Trophoblast cell (in vitro differentiated cells and primary cell): ENCODE measurements around the gene THOC5.
A peak's percentile ranks its signal among the peaks of the same experiment; 100 is the strongest.

ENCODE experiments used
- DNase-seq, 2 donors: peaks; one replicate each; pipeline ENCODE4 v3.0.0-alpha.2; 2016
- H2AFZ ChIP-seq: 2 replicates; pipeline ENCODE4 v1.6.1; 2013; ENCODE audit warnings: low read length, moderate library complexity, mild to moderate bottlenecking; ENCODE audit not compliant: insufficient read depth, poor library complexity
- H2AK5ac ChIP-seq: 2 replicates; pipeline ENCODE4 v1.6.1; 2013; ENCODE audit warnings: mild to moderate bottlenecking, low read length
- H2BK120ac ChIP-seq: 2 replicates; pipeline ENCODE4 v1.6.1; 2013; ENCODE audit warnings: low read length, mild to moderate bottlenecking, moderate library complexity; ENCODE audit not compliant: insufficient read depth, poor library complexity
- H2BK12ac ChIP-seq: 2 replicates; pipeline ENCODE4 v1.6.1; 2013; ENCODE audit warnings: mild to moderate bottlenecking, low read length, moderate library complexity
- H2BK5ac ChIP-seq: 2 replicates; pipeline ENCODE4 v1.6.1; 2013; ENCODE audit warnings: low read length, low read depth, moderate library complexity, mild to moderate bottlenecking; ENCODE audit not compliant: poor library complexity
- H3K14ac ChIP-seq: 2 replicates; pipeline ENCODE4 v1.6.1; 2013; ENCODE audit warnings: mild to moderate bottlenecking, low read length
- H3K18ac ChIP-seq: 2 replicates; pipeline ENCODE4 v1.6.1; 2013; ENCODE audit warnings: mild to moderate bottlenecking, low read length
- H3K23ac ChIP-seq: 2 replicates; pipeline ENCODE4 v1.6.1; 2013; ENCODE audit warnings: low read length
- H3K27ac ChIP-seq: 2 replicates; pipeline ENCODE4 v1.5.1; 2013; ENCODE audit warnings: low read depth, mild to moderate bottlenecking, inconsistent platforms, low read length, moderate library complexity
- H3K27me3 ChIP-seq: 2 replicates; pipeline ENCODE4 v1.6.1; 2013; ENCODE audit warnings: inconsistent platforms, mild to moderate bottlenecking, low read length, moderate library complexity; ENCODE audit not compliant: insufficient read depth
- H3K36me3 ChIP-seq, 2 experiments: 1 replicate in 1 of 2; 2 replicates in 1 of 2; pipeline ENCODE4 v1.6.1; 2013; ENCODE audit warnings: low read length in 2 of 2, mild to moderate bottlenecking in 2 of 2, moderate library complexity in 1 of 2; ENCODE audit not compliant: insufficient read depth in 2 of 2, control insufficient read depth in 1 of 2
- H3K4ac ChIP-seq: 2 replicates; pipeline ENCODE4 v1.6.1; 2013; ENCODE audit warnings: low read depth, mild to moderate bottlenecking, low read length, moderate library complexity
- H3K4me1 ChIP-seq, 2 experiments: 1 replicate in 1 of 2; 2 replicates in 1 of 2; pipeline ENCODE4 v1.6.1; 2013; ENCODE audit warnings: low read length in 2 of 2, mild to moderate bottlenecking in 2 of 2, moderate library complexity in 1 of 2; ENCODE audit not compliant: insufficient read depth in 2 of 2, control insufficient read depth in 1 of 2
- H3K4me2 ChIP-seq: 2 replicates; pipeline ENCODE4 v1.6.1; 2013; ENCODE audit warnings: inconsistent platforms, mild to moderate bottlenecking, low read length, moderate library complexity
- H3K4me3 ChIP-seq: 2 replicates; pipeline ENCODE4 v1.5.1; 2013; ENCODE audit warnings: mild to moderate bottlenecking, low read depth, low read length, inconsistent platforms
- H3K79me1 ChIP-seq: one replicate; pipeline ENCODE4 v1.6.1; 2013; ENCODE audit warnings: low read length
- H3K79me2 ChIP-seq: 2 replicates; pipeline ENCODE4 v1.6.1; 2013; ENCODE audit warnings: low read length, mild to moderate bottlenecking; ENCODE audit not compliant: control insufficient read depth, insufficient read depth, poor library complexity
- H3K9ac ChIP-seq: 2 replicates; pipeline ENCODE4 v1.6.1; 2013; ENCODE audit warnings: mild to moderate bottlenecking, low read length
- H3K9me3 ChIP-seq: 2 replicates; pipeline ENCODE4 v1.6.1; 2013; ENCODE audit warnings: low read depth, mild to moderate bottlenecking, control low read depth, inconsistent platforms, low read length; ENCODE audit not compliant: insufficient read depth
- H4K12ac ChIP-seq: 2 replicates; pipeline ENCODE4 v1.6.1; 2013; ENCODE audit warnings: low read depth, mild to moderate bottlenecking, low read length, moderate library complexity
- H4K8ac ChIP-seq: 2 replicates; pipeline ENCODE4 v1.6.1; 2013; ENCODE audit warnings: low read depth, mild to moderate bottlenecking, low read length, moderate library complexity
- H4K91ac ChIP-seq: one replicate; pipeline ENCODE4 v1.6.1; 2013; ENCODE audit warnings: low read depth, mild to moderate bottlenecking, low read length, moderate library complexity
- WGBS: extraction: QIAGEN DNeasy Blood & Tissue Kit; methylation state at CpG from one replicate; pipeline ENCODE4 v1.1.7; 2013; ENCODE audit warnings: missing lambda C conversion rate; ENCODE audit not compliant: insufficient read length, insufficient coverage; ENCODE audit errors: extremely low coverage; 5-methylcytosine and 5-hydroxymethylcytosine counted together

The THOC5 gene

GRCh38 chr22:29584975-29585374 is 31.4 kb upstream of the THOC5 start:
- no peaks in the 10 kb centered on the region for H3K79me2 ChIP-seq
- H2BK12ac ChIP-seq = no peak overlapping the region
- H4K12ac ChIP-seq = no peak overlapping the region
- no peak overlapping the region for H3K4ac ChIP-seq
- no peak overlapping the region for H3K18ac ChIP-seq
- H3K9ac ChIP-seq = no peak overlapping the region
- H3K23ac ChIP-seq = no peak overlapping the region
- H2BK120ac ChIP-seq = no peak overlapping the region
- H3K36me3 ChIP-seq = no peaks in the 10 kb centered on the region
- H4K8ac ChIP-seq = no peak overlapping the region
- no peak overlapping the region for H3K4me2 ChIP-seq
- peaks cover 2% of the 10 kb centered on the region for H3K9me3 ChIP-seq
- no peak overlapping the region for H4K91ac ChIP-seq
- no peak overlapping the region for H3K14ac ChIP-seq
- H3K27ac ChIP-seq = no peak overlapping the region
- peak; percentile 75 to 86 for DNase-seq
- no peak overlapping the region for H2AFZ ChIP-seq
- no peak overlapping the region for H2BK5ac ChIP-seq
- WGBS = no CpG with 5 or more reads among the region's 5 CpGs
- H2AK5ac ChIP-seq = no peak overlapping the region
- peaks cover 5% of the 10 kb centered on the region for H3K79me1 ChIP-seq
- H3K4me1 ChIP-seq = peaks cover 7 to 9% of the 10 kb centered on the region in 2 experiments
- no peak overlapping the region for H3K4me3 ChIP-seq
- no peaks in the 10 kb centered on the region for H3K27me3 ChIP-seq

GRCh38 chr22:29581799-29582198 is 28.2 kb upstream of the THOC5 start:
- no peaks in the 10 kb centered on the region for H3K27me3 ChIP-seq
- peaks cover 2% of the 10 kb centered on the region for H3K9me3 ChIP-seq
- H4K12ac ChIP-seq = no peak overlapping the region
- no peak overlapping the region for H2BK12ac ChIP-seq
- H3K79me2 ChIP-seq = no peaks in the 10 kb centered on the region
- H3K23ac ChIP-seq = no peak overlapping the region
- no peak overlapping the region for H3K9ac ChIP-seq
- H4K8ac ChIP-seq = no peak overlapping the region
- peaks cover 5% of the 10 kb centered on the region for H3K79me1 ChIP-seq
- no peaks in the 10 kb centered on the region for H3K36me3 ChIP-seq
- WGBS = no CpG with 5 or more reads among the region's 12 CpGs
- peaks cover 8 to 9% of the 10 kb centered on the region in 2 experiments for H3K4me1 ChIP-seq
- H4K91ac ChIP-seq = no peak overlapping the region
- H3K18ac ChIP-seq = no peak overlapping the region
- H2AFZ ChIP-seq = no peak overlapping the region
- no peak overlapping the region for H3K4me2 ChIP-seq
- no peak overlapping the region for H2AK5ac ChIP-seq
- DNase-seq = peak; percentile 89 to 95
- H3K27ac ChIP-seq = no peak overlapping the region
- H3K14ac ChIP-seq = no peak overlapping the region
- H2BK5ac ChIP-seq = no peak overlapping the region
- no peak overlapping the region for H3K4me3 ChIP-seq
- H3K4ac ChIP-seq = no peak overlapping the region
- no peak overlapping the region for H2BK120ac ChIP-seq

GRCh38 chr22:29580200-29580810 is 26.7 kb upstream of the THOC5 start:
- no peaks in the 10 kb centered on the region for H3K36me3 ChIP-seq
- no peak overlapping the region for H3K27ac ChIP-seq
- H3K9me3 ChIP-seq = peaks cover 1% of the 10 kb centered on the region
- no peak overlapping the region for H3K23ac ChIP-seq
- peak overlapping the region; percentile 81 for H3K14ac ChIP-seq
- peak overlapping the region; percentile 82 for H2AK5ac ChIP-seq
- peak overlapping the region; percentile 73 for H3K4me2 ChIP-seq
- H3K4me1 ChIP-seq = peaks cover 8 to 9% of the 10 kb centered on the region in 2 experiments
- H3K4me3 ChIP-seq = peak overlapping the region; percentile 86
- no peak overlapping the region for H2BK5ac ChIP-seq
- H2BK120ac ChIP-seq = peak overlapping the region; percentile 4
- peak overlapping the region; percentile 28 for H3K18ac ChIP-seq
- no CpG with 5 or more reads among the region's 8 CpGs for WGBS
- no peaks in the 10 kb centered on the region for H3K79me2 ChIP-seq
- peak overlapping the region; percentile 37 for H3K4ac ChIP-seq
- peak overlapping the region; percentile 4 for H3K9ac ChIP-seq
- H4K12ac ChIP-seq = peak overlapping the region; percentile 79
- no peaks in the 10 kb centered on the region for H3K27me3 ChIP-seq
- DNase-seq = no peak
- peak overlapping the region; percentile 75 for H2AFZ ChIP-seq
- H4K91ac ChIP-seq = peak overlapping the region; percentile 22
- H3K79me1 ChIP-seq = peaks cover 5% of the 10 kb centered on the region
- H2BK12ac ChIP-seq = no peak overlapping the region
- H4K8ac ChIP-seq = peak overlapping the region; percentile 74

- no peaks in the 10 kb centered on the region for H3K79me2 ChIP-seq
- no peak for DNase-seq
- H3K9ac ChIP-seq = no peak overlapping the region
- H2AK5ac ChIP-seq = no peak overlapping the region
- no peak overlapping the region for H3K4me3 ChIP-seq
- no peak overlapping the region for H2BK12ac ChIP-seq
- H3K79me1 ChIP-seq = peaks cover 5% of the 10 kb centered on the region
- no peaks in the 10 kb centered on the region for H3K9me3 ChIP-seq
- no peaks in the 10 kb centered on the region for H3K27me3 ChIP-seq
- no peak overlapping the region for H4K8ac ChIP-seq
- H2BK5ac ChIP-seq = no peak overlapping the region
- WGBS = no CpG with 5 or more reads among the region's 10 CpGs
- no peak overlapping the region for H2BK120ac ChIP-seq
- H3K4me1 ChIP-seq = peaks cover 8 to 9% of the 10 kb centered on the region in 2 experiments
- H3K36me3 ChIP-seq = no peaks in the 10 kb centered on the region
- H2AFZ ChIP-seq = no peak overlapping the region
- H4K91ac ChIP-seq = no peak overlapping the region
- no peak overlapping the region for H3K4ac ChIP-seq
- no peak overlapping the region for H3K4me2 ChIP-seq
- H3K14ac ChIP-seq = no peak overlapping the region
- H3K23ac ChIP-seq = no peak overlapping the region
- H4K12ac ChIP-seq = no peak overlapping the region
- H3K27ac ChIP-seq = no peak overlapping the region
- no peak overlapping the region for H3K18ac ChIP-seq
Observed at GRCh38 chr22:29578462-29579200, 25.1 kb upstream of the THOC5 start.
